HG03135 (cell line): ENCODE data around the gene RNF150.
"Not testable (repeated sequence)": the region's sequence is repeated elsewhere in the genome, so short reads cannot be mapped to it uniquely, and the experiment has no call there.

Experiments
- ATAC-seq: cut with Tn5 transposase; IDR thresholded peaks from one replicate; pipeline ENCODE4 v1.9.1; 2021; ENCODE audit warnings: mild to moderate bottlenecking, moderate library complexity; ENCODE audit not compliant: unreplicated experiment

The RNF150 gene

GRCh38 chr4:140834839-140835495, 298.3 kb downstream of the RNF150 start:
- no peak for ATAC-seq

GRCh38 chr4:140833280-140833679, 300.0 kb downstream of the RNF150 start:
- ATAC-seq = no peak

- peak; percentile 88 for ATAC-seq
Measured at GRCh38 chr4:140829825-140830224, 303.4 kb downstream of the RNF150 start.

GRCh38 chr4:140826701-140827027, 306.6 kb downstream of the RNF150 start:
- no peak for ATAC-seq

GRCh38 chr4:140820520-140820919, 312.7 kb downstream of the RNF150 start:
- ATAC-seq = not testable (repeated sequence)

- ATAC-seq = no peak
Measured at GRCh38 chr4:140819610-140820009, 313.7 kb downstream of the RNF150 start.

- no peak for ATAC-seq
Measured at GRCh38 chr4:140818433-140818832, 314.8 kb downstream of the RNF150 start.

- ATAC-seq = no peak
Measured at GRCh38 chr4:140816806-140817510, 316.3 kb downstream of the RNF150 start.

- ATAC-seq = no peak
Measured at GRCh38 chr4:140813804-140814203, 319.5 kb downstream of the RNF150 start.

GRCh38 chr4:140812916-140813315, 320.4 kb downstream of the RNF150 start:
- no peak for ATAC-seq

GRCh38 chr4:140811429-140811828, 321.8 kb downstream of the RNF150 start:
- ATAC-seq = no peak

- not testable (repeated sequence) for ATAC-seq
Measured at GRCh38 chr4:140810591-140811169, 322.6 kb downstream of the RNF150 start.
